ENCODE results near the gene OVCA2.
A peak's percentile ranks its signal among the peaks of the same experiment; 100 is the strongest.

OVCA2 gene

GRCh38 chr17:2089021-2089422 is 47.2 kb downstream of the OVCA2 start:
- peak overlapping the region; percentile 62; the same call in 1 of the 2 replicates for H2AFZ ChIP-seq (ENCODE audit: low read depth, low read length)
- H3K9me3 ChIP-seq (ENCODE audit: insufficient read depth, low read length, severe bottlenecking), result no peaks in the 10 kb centered on the region
- H3K27me3 ChIP-seq (ENCODE audit: insufficient read depth, low read length, poor library complexity), result no peaks in the 10 kb centered on the region
- peak overlapping the region in 1 of 2 experiments; percentile 53; a peak in 2 of 4 replicates for H3K4me3 ChIP-seq (ENCODE audit: low read depth in 1 of 2, low read length in 2 of 2)
- H3K9ac ChIP-seq (ENCODE audit: low read depth, low read length), result peak overlapping the region; percentile 52
- DNase-seq, result no peak
- TF ChIP-seq EZH2 (IDR thresholded peaks at IDR 0.05; ENCODE audit: borderline replicate concordance, low read depth, low read length, severe bottlenecking) (no peak), CTCF (IDR thresholded peaks at IDR 0.05; ENCODE audit: borderline replicate concordance, extremely low read depth, low read length, poor library complexity, severe bottlenecking) (no peak)
- H3K27ac ChIP-seq (ENCODE audit: low read length), result peak overlapping the region; percentile 77
- no peaks in the 10 kb centered on the region; the same call in 1 of the 2 replicates for H4K20me1 ChIP-seq (ENCODE audit: insufficient read depth, low read length)
- no peaks in the 10 kb centered on the region for H3K79me2 ChIP-seq (ENCODE audit: insufficient read depth, low read length)
- ATAC-seq (ENCODE audit: insufficient read depth, low read depth), result peak; percentile 41
- peaks cover 47% of the 10 kb centered on the region for H3K36me3 ChIP-seq (ENCODE audit: insufficient read depth, low read length)
- peak overlapping the region; percentile 68 for H3K4me2 ChIP-seq (ENCODE audit: insufficient read depth, low read length)
- peaks cover 39% of the 10 kb centered on the region for H3K4me1 ChIP-seq (ENCODE audit: insufficient read depth, low read length)

GRCh38 chr17:2090210-2090641 is 48.4 kb downstream of the OVCA2 start:
- no peaks in the 10 kb centered on the region for H3K27me3 ChIP-seq (ENCODE audit: insufficient read depth, low read length, poor library complexity)
- peaks cover under 1% of the 10 kb centered on the region; the same call in 1 of the 2 replicates for H4K20me1 ChIP-seq (ENCODE audit: insufficient read depth, low read length)
- H3K4me1 ChIP-seq (ENCODE audit: insufficient read depth, low read length), result peaks cover 39% of the 10 kb centered on the region
- peak; percentile 4; the same call in 2 of the 3 replicates for ATAC-seq (ENCODE audit: insufficient read depth, low read depth)
- peak; percentile 45 for DNase-seq
- peak overlapping the region; percentile 52; the same call in 1 of the 2 replicates for H3K27ac ChIP-seq (ENCODE audit: low read length)
- H3K36me3 ChIP-seq (ENCODE audit: insufficient read depth, low read length), result peaks cover 35% of the 10 kb centered on the region
- no peak overlapping the region for H2AFZ ChIP-seq (ENCODE audit: low read depth, low read length)
- TF ChIP-seq EZH2 (IDR thresholded peaks at IDR 0.05; ENCODE audit: borderline replicate concordance, low read depth, low read length, severe bottlenecking) (no peak), CTCF (IDR thresholded peaks at IDR 0.05; ENCODE audit: borderline replicate concordance, extremely low read depth, low read length, poor library complexity, severe bottlenecking) (no peak)
- H3K4me2 ChIP-seq (ENCODE audit: insufficient read depth, low read length), result peak overlapping the region; percentile 68
- peak overlapping the region; percentile 52 for H3K9ac ChIP-seq (ENCODE audit: low read depth, low read length)
- H3K79me2 ChIP-seq (ENCODE audit: insufficient read depth, low read length), result no peaks in the 10 kb centered on the region
- H3K4me3 ChIP-seq (ENCODE audit: low read depth in 1 of 2, low read length in 2 of 2), result peak overlapping the region in 1 of 2 experiments; percentile 53; a peak in 2 of 4 replicates
- no peaks in the 10 kb centered on the region for H3K9me3 ChIP-seq (ENCODE audit: insufficient read depth, low read length, severe bottlenecking)

- DNase-seq (no peak), ATAC-seq (ENCODE audit: insufficient read depth, low read depth) (no peak)
- H3K36me3 ChIP-seq (ENCODE audit: insufficient read depth, low read length), result peaks cover 28% of the 10 kb centered on the region
- H3K27me3 ChIP-seq (ENCODE audit: insufficient read depth, low read length, poor library complexity), result no peaks in the 10 kb centered on the region
- H3K27ac ChIP-seq (ENCODE audit: low read length), result peak overlapping the region; percentile 28; the same call in 1 of the 2 replicates
- H3K4me2 ChIP-seq (ENCODE audit: insufficient read depth, low read length), result no peak overlapping the region
- no peak overlapping the region for H3K9ac ChIP-seq (ENCODE audit: low read depth, low read length)
- no peaks in the 10 kb centered on the region for H3K79me2 ChIP-seq (ENCODE audit: insufficient read depth, low read length)
- peaks cover 3% of the 10 kb centered on the region; the same call in 1 of the 2 replicates for H4K20me1 ChIP-seq (ENCODE audit: insufficient read depth, low read length)
- TF ChIP-seq EZH2 (IDR thresholded peaks at IDR 0.05; ENCODE audit: borderline replicate concordance, low read depth, low read length, severe bottlenecking) (no peak), CTCF (IDR thresholded peaks at IDR 0.05; ENCODE audit: borderline replicate concordance, extremely low read depth, low read length, poor library complexity, severe bottlenecking) (no peak)
- no peaks in the 10 kb centered on the region for H3K9me3 ChIP-seq (ENCODE audit: insufficient read depth, low read length, severe bottlenecking)
- no peak overlapping the region for H3K4me3 ChIP-seq (ENCODE audit: low read depth in 1 of 2, low read length in 2 of 2)
- H3K4me1 ChIP-seq (ENCODE audit: insufficient read depth, low read length), result peaks cover 39% of the 10 kb centered on the region
- H2AFZ ChIP-seq (ENCODE audit: low read depth, low read length), result no peak overlapping the region
These were observed 49.1 kb downstream of the OVCA2 start for GRCh38 chr17:2090804-2091534.

All from DND-41 (cell line).